Testis (tissue), 3 donors: ENCODE results near the gene NAP1L1. TPM values are rescaled to one million over a fixed set of nuclear protein-coding genes. Genes with fewer than 3 reads are reported as not detected.
"Not testable (repeated sequence)": the region's sequence is repeated elsewhere in the genome, so short reads cannot be mapped to it uniquely, and the experiment has no call there.

Experiments
- DNase-seq: peaks from one replicate; pipeline ENCODE4 v3.0.0-alpha.2; 2019
- H3K27ac ChIP-seq, 2 donors: fragments of 200-600 bp; sonication (generic); one replicate each; pipeline ENCODE4 v1.5.1; 2019
- H3K27me3 ChIP-seq: fragments of 200-600 bp; sonication (generic); one replicate; pipeline ENCODE4 v1.5.1; 2019
- H3K36me3 ChIP-seq: fragments of 200-600 bp; sonication (generic); one replicate; pipeline ENCODE4 v1.5.1; 2017; ENCODE audit warnings: low read depth; ENCODE audit errors: missing control alignments
- H3K4me1 ChIP-seq: fragments of 200-600 bp; sonication (generic); one replicate; pipeline ENCODE4 v1.5.1; 2019
- H3K4me3 ChIP-seq, 2 donors: fragments of 200-600 bp; sonication (generic); one replicate each; pipeline ENCODE4 v1.5.1; 2017 to 2019
- H3K9me3 ChIP-seq: fragments of 200-600 bp; sonication (generic); one replicate; pipeline ENCODE4 v1.5.1; 2017
- CTCF ChIP-seq, 3 experiments: fragments of 450-650 bp in 2 of 3; fragments of 200-600 bp in 1 of 3; sonication (generic) in 1 of 3; IDR thresholded peaks; one replicate each; pipeline ENCODE4 v1.5.1; 2016 to 2019; ENCODE audit warnings: antibody characterized with exemption in 3 of 3, mild to moderate bottlenecking in 2 of 3, moderate library complexity in 1 of 3
- POLR2A ChIP-seq: fragments of 450-650 bp; IDR thresholded peaks from one replicate; pipeline ENCODE4 v1.6.1; 2017; ENCODE audit warnings: antibody characterized with exemption, mild to moderate bottlenecking, moderate library complexity
- WGBS, 2 donors: methylation state at CpG; one replicate each; pipeline ENCODE4 v1.1.5; 2018; 5-methylcytosine and 5-hydroxymethylcytosine counted together
- intact Hi-C: fragments of 100-400 bp; cut with DNase I; formaldehyde crosslinking; loops from one replicate; pipeline ENCODE4 v1.15.1; 2023; ENCODE audit warnings: low total_unique reads
- polyA plus RNA-seq: library from polyadenylated mRNA; stranded (reverse); fragments of 350-450 nt; fragmentation: Illumina TruSeq; extraction: RNeasy Lipid Tissue Mini Kit (QIAGEN cat#74804); gene quantifications from one replicate; pipeline ENCODE4 v1.2.3, GENCODE V29; 2014; ENCODE audit warnings: low read depth, low replicate concordance; ENCODE audit not compliant: insufficient read depth
- total RNA-seq, 2 donors: library from RNA; depleted of rRNA; stranded (reverse); fragments of >200 nt; gene quantifications; one replicate each; pipeline ENCODE4 v1.2.3, GENCODE V29; 2016

The NAP1L1 gene
- total and polyA plus RNA-seq, 3 donors from 2014 or later: 246 to 366 (median 313) TPM

- TF ChIP-seq POLR2A (no peak), CTCF (IDR thresholded peaks at IDR 0.05) (no peak)
- DNase-seq: no peak
- no peak overlapping the region for H3K4me3 ChIP-seq
- H3K36me3 ChIP-seq: no peaks in the 10 kb centered on the region
- 75 to 77% methylated on average over 4 of the region's 4 CpGs for WGBS, 2 donors
- H3K27me3 ChIP-seq: no peaks in the 10 kb centered on the region
- intact Hi-C loops: no loop called here
- no peaks in the 10 kb centered on the region for H3K9me3 ChIP-seq
- H3K27ac ChIP-seq: no peak overlapping the region
- H3K4me1 ChIP-seq: no peaks in the 10 kb centered on the region
These were observed 94.1 kb downstream of the NAP1L1 start for GRCh38 chr12:75990189-75990912.

GRCh38 chr12:75987709-75988108 is 96.8 kb downstream of the NAP1L1 start:
- not testable (repeated sequence) for H3K27me3 ChIP-seq
- WGBS, 2 donors: 100% methylated on average over 1 of the region's 1 CpG

More at GRCh38 chr12:75987709-75988108, 96.8 kb downstream of the NAP1L1 start:
- H3K4me3 ChIP-seq, H3K27ac ChIP-seq, H3K4me1 ChIP-seq, H3K9me3 ChIP-seq, DNase-seq, H3K36me3 ChIP-seq, intact Hi-C loops: not testable (repeated sequence)

Other genes with a start within 250 kb of the NAP1L1 start
- 10 to 100 TPM in 1 of 2 donors, 1 to 10 TPM in 1; 7.7 to 10.9 TPM for gene PHLDA1, start 52.9 kb downstream of the NAP1L1 start, total RNA-seq
- gene PHLDA1, start 52.9 kb downstream of the NAP1L1 start, polyA plus RNA-seq: 8.2 TPM